Measurements from ENCODE around the gene ITPR2.
"Not testable (repeated sequence)": the region's sequence is repeated elsewhere in the genome, so short reads cannot be mapped to it uniquely, and the experiment has no call there.

Gene ITPR2

GRCh38 chr12:26617513-26617912, 215.5 kb downstream of the ITPR2 start:
- Mint-ChIP-seq H3K27me3 (no peaks in the 10 kb centered on the region), H3K9me3 (no peaks in the 10 kb centered on the region), H3K27ac (peak overlapping the region in 1 of 2 donors; percentile 15), H3K4me1 (ENCODE audit: low read depth in 2 of 2) (peaks cover 0 to 3% of the 10 kb centered on the region in 2 donors), H3K4me3 (no peak overlapping the region), H3K36me3 (ENCODE audit: insufficient read depth) (peaks cover 20% of the 10 kb centered on the region)
- no peak for ATAC-seq (replicated peaks)
- DNase-seq: no peak

DNA sequence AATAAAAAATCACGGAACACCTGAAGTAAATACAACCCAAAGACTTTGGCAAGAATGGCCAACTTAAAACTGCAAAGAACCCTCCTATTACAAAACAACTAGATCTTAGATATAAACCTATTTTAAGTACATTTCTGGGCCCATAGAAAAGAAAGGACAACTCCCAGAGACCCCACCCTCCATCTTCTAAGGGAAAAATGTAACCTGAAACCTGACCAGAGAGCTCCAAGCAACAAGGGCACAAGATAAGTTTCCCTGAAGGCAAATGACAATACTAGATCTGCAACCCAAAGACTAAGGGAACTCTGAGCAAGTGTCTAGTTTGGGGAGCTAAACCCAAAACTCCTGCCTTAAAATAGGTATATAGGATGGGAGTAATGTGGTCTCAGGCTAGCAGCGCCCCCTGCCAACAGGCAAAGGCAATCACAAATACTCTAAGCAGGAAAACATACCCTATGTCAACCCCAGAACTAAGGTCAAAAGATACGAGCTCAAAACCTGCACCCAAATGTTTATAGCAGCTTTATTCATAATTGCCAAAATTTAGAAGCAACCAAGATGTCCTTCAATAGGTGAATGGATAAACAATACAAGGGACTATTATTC, 218.9 kb downstream of the ITPR2 start:
- Mint-ChIP-seq H3K4me1 (ENCODE audit: low read depth in 2 of 2) (peaks cover 0 to 3% of the 10 kb centered on the region in 2 donors), H3K27ac (peak overlapping the region in 1 of 2 donors; percentile 12), H3K36me3 (ENCODE audit: insufficient read depth) (peaks cover 8% of the 10 kb centered on the region), H3K4me3 (no peak overlapping the region), H3K27me3 (no peaks in the 10 kb centered on the region), H3K9me3 (no peaks in the 10 kb centered on the region)
- ATAC-seq (replicated peaks) (no peak), DNase-seq (no peak)

DNA sequence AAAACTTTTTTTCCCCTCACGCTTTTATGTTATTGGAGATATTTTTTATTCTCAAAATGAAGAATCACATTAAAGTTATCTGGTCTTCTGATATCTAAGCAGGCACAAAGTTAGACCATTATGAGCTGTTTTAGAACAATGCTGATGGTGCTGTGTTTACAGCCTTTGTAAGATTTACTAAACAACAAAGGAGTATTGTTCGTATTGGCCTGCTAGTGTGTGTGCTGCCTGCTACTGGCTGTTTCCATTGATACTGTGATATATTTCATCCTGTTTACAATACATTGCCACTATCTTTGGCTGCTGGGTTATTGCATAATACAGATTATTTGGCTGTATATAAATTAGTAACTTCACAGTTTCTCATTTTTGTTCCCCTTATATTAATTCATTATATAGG, 220.8 kb downstream of the ITPR2 start:
- no peaks in the 10 kb centered on the region for H3K36me3 Mint-ChIP-seq (ENCODE audit: insufficient read depth)
- no peaks in the 10 kb centered on the region for H3K27me3 Mint-ChIP-seq
- H3K27ac Mint-ChIP-seq: no peak overlapping the region
- H3K4me1 Mint-ChIP-seq (ENCODE audit: low read depth in 2 of 2): peaks cover 0 to 3% of the 10 kb centered on the region in 2 donors
- DNase-seq (no peak), ATAC-seq (replicated peaks) (no peak)
- no peak overlapping the region for H3K4me3 Mint-ChIP-seq
- no peaks in the 10 kb centered on the region for H3K9me3 Mint-ChIP-seq

DNA sequence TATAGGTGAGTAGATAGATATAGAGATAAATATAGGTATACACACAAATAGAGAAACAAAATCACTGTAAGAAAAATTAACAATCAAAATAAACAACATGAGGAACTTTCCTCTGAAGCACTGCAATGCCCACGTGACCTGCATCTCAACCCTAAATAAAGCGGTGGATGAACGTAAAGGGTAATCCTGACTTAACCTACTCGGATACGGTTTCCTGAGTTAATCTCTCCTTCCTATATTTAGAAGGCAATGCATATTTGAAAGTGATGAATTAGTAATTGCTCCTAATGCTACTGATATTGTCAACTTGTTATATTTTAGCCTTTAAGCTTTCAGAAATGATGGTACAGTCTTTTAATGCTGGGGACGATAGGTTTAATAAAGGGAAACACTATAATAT, 221.4 kb downstream of the ITPR2 start:
- H3K9me3 Mint-ChIP-seq: no peaks in the 10 kb centered on the region
- DNase-seq (no peak), ATAC-seq (replicated peaks) (no peak)
- H3K27ac Mint-ChIP-seq: no peak overlapping the region
- no peaks in the 10 kb centered on the region for H3K27me3 Mint-ChIP-seq
- H3K36me3 Mint-ChIP-seq (ENCODE audit: insufficient read depth): no peaks in the 10 kb centered on the region
- H3K4me1 Mint-ChIP-seq (ENCODE audit: low read depth in 2 of 2): peaks cover 0 to 3% of the 10 kb centered on the region in 2 donors
- no peak overlapping the region for H3K4me3 Mint-ChIP-seq

- no peaks in the 10 kb centered on the region for H3K36me3 Mint-ChIP-seq (ENCODE audit: insufficient read depth)
- H3K4me1 Mint-ChIP-seq (ENCODE audit: low read depth in 2 of 2): peaks cover 0 to 3% of the 10 kb centered on the region in 2 donors
- no peak overlapping the region for H3K4me3 Mint-ChIP-seq
- ATAC-seq (replicated peaks) (no peak), DNase-seq (no peak)
- no peaks in the 10 kb centered on the region for H3K27me3 Mint-ChIP-seq
- H3K9me3 Mint-ChIP-seq: no peaks in the 10 kb centered on the region
- H3K27ac Mint-ChIP-seq: no peak overlapping the region
Observed at GRCh38 chr12:26610774-26611173, 222.2 kb downstream of the ITPR2 start.

- Mint-ChIP-seq H3K4me3 (no peak overlapping the region), H3K27me3 (no peaks in the 10 kb centered on the region), H3K36me3 (ENCODE audit: insufficient read depth) (no peaks in the 10 kb centered on the region), H3K27ac (no peak overlapping the region), H3K4me1 (ENCODE audit: low read depth in 2 of 2) (peaks cover 0 to 3% of the 10 kb centered on the region in 2 donors), H3K9me3 (no peaks in the 10 kb centered on the region)
- no peak for DNase-seq
- no peak for ATAC-seq (replicated peaks)
Observed at GRCh38 chr12:26609986-26610385, 223.0 kb downstream of the ITPR2 start.

GRCh38 chr12:26608706-26609105, 224.3 kb downstream of the ITPR2 start:
- Mint-ChIP-seq H3K4me1 (ENCODE audit: low read depth in 2 of 2) (no peaks in the 10 kb centered on the region), H3K4me3 (no peak overlapping the region), H3K36me3 (ENCODE audit: insufficient read depth) (no peaks in the 10 kb centered on the region), H3K9me3 (no peaks in the 10 kb centered on the region), H3K27ac (no peak overlapping the region), H3K27me3 (no peaks in the 10 kb centered on the region)
- no peak for DNase-seq
- no peak for ATAC-seq (replicated peaks)

GRCh38 chr12:26608273-26608672, 224.7 kb downstream of the ITPR2 start:
- no peak overlapping the region for H3K4me3 Mint-ChIP-seq
- no peaks in the 10 kb centered on the region for H3K36me3 Mint-ChIP-seq (ENCODE audit: insufficient read depth)
- H3K9me3 Mint-ChIP-seq: no peaks in the 10 kb centered on the region
- no peak for DNase-seq
- H3K27ac Mint-ChIP-seq: no peak overlapping the region
- no peaks in the 10 kb centered on the region for H3K4me1 Mint-ChIP-seq (ENCODE audit: low read depth in 2 of 2)
- no peak for ATAC-seq (replicated peaks)
- H3K27me3 Mint-ChIP-seq: no peaks in the 10 kb centered on the region

DNA sequence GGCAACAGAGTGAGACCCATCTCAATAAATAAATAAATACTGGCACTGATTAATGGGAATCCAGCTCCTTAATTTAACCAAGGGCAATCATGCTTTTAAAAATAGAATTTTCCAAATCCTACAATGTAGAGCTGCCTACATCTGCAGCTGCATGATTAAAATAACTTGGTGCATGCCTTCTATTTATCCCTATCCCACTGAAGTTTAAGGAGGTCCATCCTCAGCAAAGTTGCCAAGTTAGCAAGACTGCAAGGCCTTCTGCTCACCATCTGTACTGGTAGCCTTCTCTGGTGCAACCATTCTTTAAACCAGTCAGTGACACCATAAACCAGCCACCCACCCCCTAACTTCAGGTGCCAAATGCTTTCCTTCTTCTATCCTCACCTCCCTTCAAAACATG, 226.1 kb downstream of the ITPR2 start:
- no peak overlapping the region for H3K4me3 Mint-ChIP-seq
- H3K27me3 Mint-ChIP-seq: no peaks in the 10 kb centered on the region
- DNase-seq (no peak), ATAC-seq (replicated peaks) (no peak)
- peaks cover 4% of the 10 kb centered on the region for H3K36me3 Mint-ChIP-seq (ENCODE audit: insufficient read depth)
- no peaks in the 10 kb centered on the region for H3K9me3 Mint-ChIP-seq
- no peaks in the 10 kb centered on the region for H3K4me1 Mint-ChIP-seq (ENCODE audit: low read depth in 2 of 2)
- H3K27ac Mint-ChIP-seq: peak overlapping the region; percentile 12 to 14

DNA sequence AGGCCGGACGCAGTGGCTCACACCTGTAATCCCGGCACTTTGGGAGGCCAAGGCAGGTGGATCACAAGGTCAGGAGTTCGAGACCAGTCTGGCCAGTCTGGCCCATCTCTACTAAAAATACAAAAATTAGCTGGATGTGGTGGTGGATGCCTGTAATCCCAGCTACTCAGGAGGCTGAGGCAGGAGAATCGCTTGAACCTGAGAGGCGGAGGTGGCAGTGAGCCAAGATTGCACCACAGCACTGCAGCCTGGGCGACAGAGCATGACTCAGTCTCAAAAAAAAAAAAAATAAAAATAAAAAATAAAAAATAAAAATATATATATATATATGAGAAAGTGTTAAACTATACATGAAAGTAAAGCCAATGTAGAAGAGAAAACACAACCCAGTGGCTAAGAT, 228.2 kb downstream of the ITPR2 start:
- not testable (repeated sequence) for DNase-seq; H3K27ac Mint-ChIP-seq; H3K36me3 Mint-ChIP-seq (ENCODE audit: insufficient read depth); H3K9me3 Mint-ChIP-seq; H3K27me3 Mint-ChIP-seq; H3K4me3 Mint-ChIP-seq; ATAC-seq (replicated peaks); H3K4me1 Mint-ChIP-seq (ENCODE audit: low read depth in 2 of 2)

DNA sequence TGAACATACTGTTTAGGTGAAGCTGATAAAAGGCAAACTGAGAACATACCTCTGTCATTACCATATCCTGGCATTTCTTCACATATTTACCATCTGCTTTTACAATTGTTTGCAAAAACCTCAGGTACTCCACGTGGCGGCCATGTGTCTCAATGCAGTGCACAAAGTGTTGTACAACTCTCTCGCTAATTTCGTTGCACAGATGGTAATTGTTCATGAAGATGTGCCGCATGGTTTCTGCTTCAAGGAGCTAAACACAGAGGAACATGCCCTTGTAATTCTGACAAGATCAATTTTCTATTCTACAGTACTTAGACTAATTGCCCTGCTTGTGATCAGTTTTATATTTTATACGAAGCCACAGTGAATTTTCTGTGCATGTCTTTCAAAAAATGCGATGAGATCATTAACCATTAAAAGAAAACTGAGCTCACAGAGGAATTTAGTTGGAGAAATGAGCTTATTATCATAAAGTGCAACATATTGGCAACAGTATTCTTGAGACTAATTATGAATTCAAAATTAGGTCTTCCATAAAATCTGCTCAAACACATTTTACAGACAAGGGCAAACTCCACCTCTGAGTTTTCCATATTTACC, 233.8 kb downstream of the ITPR2 start:
- no peak overlapping the region for H3K27ac Mint-ChIP-seq
- H3K4me1 Mint-ChIP-seq (ENCODE audit: low read depth in 2 of 2): no peaks in the 10 kb centered on the region
- DNase-seq (no peak), ATAC-seq (replicated peaks) (no peak)
- H3K27me3 Mint-ChIP-seq: no peaks in the 10 kb centered on the region
- H3K36me3 Mint-ChIP-seq (ENCODE audit: insufficient read depth): peaks cover 24% of the 10 kb centered on the region
- no peaks in the 10 kb centered on the region for H3K9me3 Mint-ChIP-seq
- no peak overlapping the region for H3K4me3 Mint-ChIP-seq

DNA sequence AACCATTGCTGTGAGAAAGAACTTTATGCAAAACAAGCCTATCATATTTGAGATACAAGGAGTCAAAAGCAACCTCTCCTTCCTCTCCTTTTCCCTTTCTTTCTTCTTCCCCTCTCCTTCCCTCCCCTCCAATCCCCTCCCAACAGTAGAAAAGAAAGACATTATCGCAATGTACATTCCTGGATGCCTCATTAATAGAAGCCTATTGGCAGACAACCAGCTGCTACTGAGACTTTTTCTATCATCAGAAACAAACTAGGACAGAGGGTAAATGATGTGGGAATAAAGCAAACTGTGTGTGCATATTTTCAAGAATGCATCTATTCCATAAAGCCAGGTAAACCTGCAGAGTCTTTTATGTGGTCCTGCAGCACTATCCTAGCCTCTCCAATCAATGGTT, 237.2 kb downstream of the ITPR2 start:
- H3K36me3 Mint-ChIP-seq (ENCODE audit: insufficient read depth): peaks cover 15% of the 10 kb centered on the region
- ATAC-seq (replicated peaks): no peak

DNA sequence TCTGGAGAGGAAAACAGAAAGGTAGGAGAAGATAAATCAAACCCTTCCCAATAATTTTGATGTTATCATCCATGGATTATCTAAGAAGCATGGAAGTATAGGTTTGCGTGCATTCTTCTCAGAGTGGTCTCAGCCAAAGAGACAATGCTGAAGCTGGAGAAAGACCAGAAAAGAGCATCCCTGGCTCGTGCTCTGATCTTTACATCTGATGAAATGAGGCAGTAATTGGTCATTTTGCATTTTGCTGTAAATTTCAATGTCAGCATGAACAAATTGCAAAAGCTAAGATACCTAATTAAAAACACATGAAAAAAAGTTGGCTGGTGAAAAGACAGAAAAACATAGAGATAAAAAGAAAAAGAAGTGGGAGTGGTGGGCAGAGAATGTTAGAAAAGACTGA, 252.4 kb downstream of the ITPR2 start:
- no peak overlapping the region for H3K4me3 Mint-ChIP-seq
- ATAC-seq (replicated peaks): no peak
- H3K4me1 Mint-ChIP-seq (ENCODE audit: low read depth in 2 of 2): peaks cover 7 to 11% of the 10 kb centered on the region in 2 donors
- H3K36me3 Mint-ChIP-seq (ENCODE audit: insufficient read depth): peaks cover 14% of the 10 kb centered on the region
- H3K9me3 Mint-ChIP-seq: no peaks in the 10 kb centered on the region
- H3K27ac Mint-ChIP-seq: no peak overlapping the region
- no peak for DNase-seq
- H3K27me3 Mint-ChIP-seq: no peaks in the 10 kb centered on the region

More for the DNA sequence above, 237.2 kb downstream of the ITPR2 start:
- Mint-ChIP-seq H3K4me3 (no peak overlapping the region), H3K4me1 (ENCODE audit: low read depth in 2 of 2) (no peaks in the 10 kb centered on the region), H3K27me3 (no peaks in the 10 kb centered on the region), H3K9me3 (no peaks in the 10 kb centered on the region), H3K27ac (no peak overlapping the region)
- no peak for DNase-seq

DNA sequence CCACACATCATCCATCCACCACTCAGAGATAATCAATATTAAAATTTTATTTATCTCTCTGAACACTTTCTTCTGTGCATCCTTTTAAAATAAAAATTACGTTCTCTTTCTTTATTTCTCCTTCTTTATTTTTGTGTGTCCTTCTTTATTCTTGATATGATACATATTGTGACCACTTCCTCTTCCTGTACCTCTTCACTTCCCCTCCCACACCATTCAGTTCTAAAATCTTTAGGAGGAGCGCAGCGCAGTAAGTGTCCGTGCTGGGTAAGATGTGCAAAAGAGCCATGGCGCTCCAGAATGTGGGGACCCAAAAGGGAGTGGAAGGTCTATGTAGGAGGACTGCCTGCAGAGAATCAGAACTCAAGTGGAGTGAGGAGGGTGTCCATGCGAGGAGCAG, 256.7 kb downstream of the ITPR2 start:
- no peak for ATAC-seq (replicated peaks)
- peaks cover 16% of the 10 kb centered on the region for H3K36me3 Mint-ChIP-seq (ENCODE audit: insufficient read depth)
- DNase-seq: no peak

More for the DNA sequence above, 256.7 kb downstream of the ITPR2 start:
- Mint-ChIP-seq H3K9me3 (no peaks in the 10 kb centered on the region), H3K27ac (peak overlapping the region; percentile 6 to 36), H3K4me1 (ENCODE audit: low read depth in 2 of 2) (peaks cover 10 to 22% of the 10 kb centered on the region in 2 donors), H3K4me3 (peak overlapping the region in 1 of 2 donors; percentile 1), H3K27me3 (no peaks in the 10 kb centered on the region)
